Liver (tissue), 3 donors: Measurements from ENCODE around the gene GUK1.

Source experiments
- ATF3 ChIP-seq: IDR thresholded peaks from 2 replicates; pipeline ENCODE4 v1.6.1; 2016; ENCODE audit warnings: antibody characterized with exemption
- CTCF ChIP-seq: fragments of 150-350 bp; IDR thresholded peaks from 2 replicates; pipeline ENCODE4 v1.5.1; 2017; ENCODE audit warnings: improper control_type of control experiment, low read depth, low read length; ENCODE audit not compliant: missing input control
- EGR1 ChIP-seq, 2 donors: IDR thresholded peaks; 2 replicates each; pipeline ENCODE4 v1.6.1; 2016 to 2018; ENCODE audit warnings: antibody characterized with exemption in 2 of 2, low read depth in 2 of 2
- FOXA1 ChIP-seq: IDR thresholded peaks from 2 replicates; pipeline ENCODE4 v1.6.1; 2016; ENCODE audit warnings: antibody characterized with exemption
- GABPA ChIP-seq, 2 donors: IDR thresholded peaks in 1 of 2; conservative IDR thresholded peaks in 1 of 2; 2 replicates each; pipeline ENCODE4 v1.6.1; 2016; ENCODE audit warnings: antibody characterized with exemption in 2 of 2, mild to moderate bottlenecking in 1 of 2, moderate library complexity in 1 of 2
- HNF4G ChIP-seq: IDR thresholded peaks from 2 replicates; pipeline ENCODE4 v1.6.1; 2016; ENCODE audit warnings: antibody characterized with exemption
- RAD21 ChIP-seq, 2 donors: IDR thresholded peaks; 2 replicates each; pipeline ENCODE4 v1.6.1; 2016; ENCODE audit warnings: antibody characterized with exemption in 2 of 2, mild to moderate bottlenecking in 2 of 2
- REST ChIP-seq: IDR thresholded peaks from 2 replicates; pipeline ENCODE4 v1.6.1; 2016; ENCODE audit warnings: antibody characterized with exemption, mild to moderate bottlenecking
- RXRA ChIP-seq, 2 donors: IDR thresholded peaks; 2 replicates each; pipeline ENCODE4 v1.6.1; 2017 to 2018; ENCODE audit warnings: antibody characterized with exemption in 2 of 2, mild to moderate bottlenecking in 1 of 2
- SP1 ChIP-seq: IDR thresholded peaks from 2 replicates; pipeline ENCODE4 v1.6.1; 2018; ENCODE audit warnings: antibody characterized with exemption, mild to moderate bottlenecking
- TAF1 ChIP-seq: conservative IDR thresholded peaks from 2 replicates; pipeline ENCODE4 v1.6.1; 2016; ENCODE audit warnings: antibody characterized with exemption, mild to moderate bottlenecking
- YY1 ChIP-seq: IDR thresholded peaks from 2 replicates; pipeline ENCODE4 v1.6.1; 2016; ENCODE audit warnings: antibody characterized with exemption, mild to moderate bottlenecking
- TF ChIP-seq, protein P1 (sequence below): IDR thresholded peaks from 2 replicates; pipeline ENCODE4 v1.6.1; 2016; ENCODE audit warnings: antibody characterized with exemption
- TF ChIP-seq, protein P2 (sequence below): IDR thresholded peaks from 2 replicates; pipeline ENCODE4 v1.6.1; 2016; ENCODE audit warnings: antibody characterized with exemption
- donor health status: healthy.
- donor health status: healthy.

- TF ChIP-seq CTCF (no peak), REST (no peak), RAD21 (IDR thresholded peaks at IDR 0.05) (no peak), FOXA1 (no peak), EGR1 (IDR thresholded peaks at IDR 0.05; ENCODE audit: low read depth in 2 of 2) (no peak), GABPA (IDR thresholded peaks at IDR 0.05 in 1 of 2, conservative IDR thresholded peaks at IDR 0.05 in 1 of 2) (no peak), TAF1 (no peak), ATF3 (no peak), RXRA (IDR thresholded peaks at IDR 0.05) (no peak), YY1 (no peak), SP1 (no peak), HNF4G (no peak)
- TF ChIP-seq, protein P1, sequence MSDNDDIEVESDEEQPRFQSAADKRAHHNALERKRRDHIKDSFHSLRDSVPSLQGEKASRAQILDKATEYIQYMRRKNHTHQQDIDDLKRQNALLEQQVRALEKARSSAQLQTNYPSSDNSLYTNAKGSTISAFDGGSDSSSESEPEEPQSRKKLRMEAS = no peak
- TF ChIP-seq, protein P2, sequence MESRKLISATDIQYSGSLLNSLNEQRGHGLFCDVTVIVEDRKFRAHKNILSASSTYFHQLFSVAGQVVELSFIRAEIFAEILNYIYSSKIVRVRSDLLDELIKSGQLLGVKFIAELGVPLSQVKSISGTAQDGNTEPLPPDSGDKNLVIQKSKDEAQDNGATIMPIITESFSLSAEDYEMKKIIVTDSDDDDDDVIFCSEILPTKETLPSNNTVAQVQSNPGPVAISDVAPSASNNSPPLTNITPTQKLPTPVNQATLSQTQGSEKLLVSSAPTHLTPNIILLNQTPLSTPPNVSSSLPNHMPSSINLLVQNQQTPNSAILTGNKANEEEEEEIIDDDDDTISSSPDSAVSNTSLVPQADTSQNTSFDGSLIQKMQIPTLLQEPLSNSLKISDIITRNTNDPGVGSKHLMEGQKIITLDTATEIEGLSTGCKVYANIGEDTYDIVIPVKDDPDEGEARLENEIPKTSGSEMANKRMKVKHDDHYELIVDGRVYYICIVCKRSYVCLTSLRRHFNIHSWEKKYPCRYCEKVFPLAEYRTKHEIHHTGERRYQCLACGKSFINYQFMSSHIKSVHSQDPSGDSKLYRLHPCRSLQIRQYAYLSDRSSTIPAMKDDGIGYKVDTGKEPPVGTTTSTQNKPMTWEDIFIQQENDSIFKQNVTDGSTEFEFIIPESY = no peak
Observed at GRCh38 chr1:228163007-228163753, 23.1 kb downstream of the GUK1 start.
